ENCODE measurements around the gene CMPK1.

The CMPK1 gene

GRCh38 chr1:47347735-47348134, 14.1 kb downstream of the CMPK1 start:
- Histone ChIP-seq H3K4me3 (ENCODE audit: low read depth, low read length) (no peak overlapping the region), H3K27ac (no peak overlapping the region), H3K36me3 (replicated peaks) (no peaks in the 10 kb centered on the region), H3K27me3 (replicated peaks) (no peaks in the 10 kb centered on the region)
- in situ Hi-C loops (cut with HindIII; ENCODE audit: low pct_ligation_motif_present, low sequenced_read_pairs), result no loop called here
- no peak for DNase-seq
- TF ChIP-seq CTCF (IDR thresholded peaks at IDR 0.05; ENCODE audit: low read depth, low read length, missing control alignments), result no peak

GRCh38 chr1:47348246-47348645, 14.7 kb downstream of the CMPK1 start:
- Histone ChIP-seq H3K36me3 (replicated peaks) (no peaks in the 10 kb centered on the region), H3K27me3 (replicated peaks) (no peaks in the 10 kb centered on the region), H3K27ac (no peak overlapping the region), H3K4me3 (ENCODE audit: low read depth, low read length) (no peak overlapping the region)
- in situ Hi-C loops (cut with HindIII; ENCODE audit: low pct_ligation_motif_present, low sequenced_read_pairs), result no loop called here
- TF ChIP-seq CTCF (IDR thresholded peaks at IDR 0.05; ENCODE audit: low read depth, low read length, missing control alignments), result no peak
- no peak for DNase-seq

- Histone ChIP-seq H3K27ac (no peak overlapping the region), H3K36me3 (replicated peaks) (no peaks in the 10 kb centered on the region), H3K4me3 (ENCODE audit: low read depth, low read length) (no peak overlapping the region), H3K27me3 (replicated peaks) (no peaks in the 10 kb centered on the region)
- in situ Hi-C loops (cut with HindIII; ENCODE audit: low pct_ligation_motif_present, low sequenced_read_pairs), result no loop called here
- no peak for DNase-seq
- no peak for TF ChIP-seq CTCF (IDR thresholded peaks at IDR 0.05; ENCODE audit: low read depth, low read length, missing control alignments)
Observed at GRCh38 chr1:47351305-47351704, 17.7 kb downstream of the CMPK1 start.

- in situ Hi-C loops (cut with HindIII; ENCODE audit: low pct_ligation_motif_present, low sequenced_read_pairs), result no loop called here
- H3K27ac ChIP-seq, result no peak overlapping the region
- no peak for DNase-seq
- no peaks in the 10 kb centered on the region for H3K36me3 ChIP-seq (replicated peaks)
- no peak for TF ChIP-seq CTCF (IDR thresholded peaks at IDR 0.05; ENCODE audit: low read depth, low read length, missing control alignments)
- no peaks in the 10 kb centered on the region for H3K27me3 ChIP-seq (replicated peaks)
- no peak overlapping the region for H3K4me3 ChIP-seq (ENCODE audit: low read depth, low read length)
Observed at GRCh38 chr1:47361380-47361779, 27.8 kb downstream of the CMPK1 start.

- in situ Hi-C loops (cut with HindIII; ENCODE audit: low pct_ligation_motif_present, low sequenced_read_pairs), result no loop called here
- H3K27me3 ChIP-seq (replicated peaks), result no peaks in the 10 kb centered on the region
- TF ChIP-seq CTCF (IDR thresholded peaks at IDR 0.05; ENCODE audit: low read depth, low read length, missing control alignments), result no peak
- no peak overlapping the region for H3K27ac ChIP-seq
- H3K4me3 ChIP-seq (ENCODE audit: low read depth, low read length), result no peak overlapping the region
- no peaks in the 10 kb centered on the region for H3K36me3 ChIP-seq (replicated peaks)
- DNase-seq, result no peak
Observed at GRCh38 chr1:47362828-47363227, 29.2 kb downstream of the CMPK1 start.

- H3K36me3 ChIP-seq (replicated peaks), result peaks cover 26% of the 10 kb centered on the region
- DNase-seq, result no peak
- no peaks in the 10 kb centered on the region for H3K27me3 ChIP-seq (replicated peaks)
- no peak overlapping the region for H3K4me3 ChIP-seq (ENCODE audit: low read depth, low read length)
- TF ChIP-seq CTCF (IDR thresholded peaks at IDR 0.05; ENCODE audit: low read depth, low read length, missing control alignments), result no peak
- H3K27ac ChIP-seq, result no peak overlapping the region
- in situ Hi-C loops (cut with HindIII; ENCODE audit: low pct_ligation_motif_present, low sequenced_read_pairs), result no loop called here
Observed at GRCh38 chr1:47367651-47368050, 34.1 kb downstream of the CMPK1 start.

Data from brain microvascular endothelial cell (primary cell).